Neural progenitor cell (in vitro differentiated cells): Measurements from ENCODE around the gene RRP7A.
"Not testable (repeated sequence)": the region's sequence is repeated elsewhere in the genome, so short reads cannot be mapped to it uniquely, and the experiment has no call there.

Source experiments
- EZH2 ChIP-seq: fragments of 200-600 bp; sonication (generic); IDR thresholded peaks from 2 replicates; pipeline ENCODE4 v1.6.1; 2017; ENCODE audit warnings: antibody characterized with exemption, mild to moderate bottlenecking, moderate library complexity
- TF ChIP-seq, protein P1 (sequence below): fragments of 200-600 bp; sonication (generic); IDR thresholded peaks from 2 replicates; pipeline ENCODE4 v1.5.1; 2017; ENCODE audit warnings: antibody characterized with exemption, mild to moderate bottlenecking

- not testable (repeated sequence) for TF ChIP-seq EZH2
- TF ChIP-seq, protein P1, sequence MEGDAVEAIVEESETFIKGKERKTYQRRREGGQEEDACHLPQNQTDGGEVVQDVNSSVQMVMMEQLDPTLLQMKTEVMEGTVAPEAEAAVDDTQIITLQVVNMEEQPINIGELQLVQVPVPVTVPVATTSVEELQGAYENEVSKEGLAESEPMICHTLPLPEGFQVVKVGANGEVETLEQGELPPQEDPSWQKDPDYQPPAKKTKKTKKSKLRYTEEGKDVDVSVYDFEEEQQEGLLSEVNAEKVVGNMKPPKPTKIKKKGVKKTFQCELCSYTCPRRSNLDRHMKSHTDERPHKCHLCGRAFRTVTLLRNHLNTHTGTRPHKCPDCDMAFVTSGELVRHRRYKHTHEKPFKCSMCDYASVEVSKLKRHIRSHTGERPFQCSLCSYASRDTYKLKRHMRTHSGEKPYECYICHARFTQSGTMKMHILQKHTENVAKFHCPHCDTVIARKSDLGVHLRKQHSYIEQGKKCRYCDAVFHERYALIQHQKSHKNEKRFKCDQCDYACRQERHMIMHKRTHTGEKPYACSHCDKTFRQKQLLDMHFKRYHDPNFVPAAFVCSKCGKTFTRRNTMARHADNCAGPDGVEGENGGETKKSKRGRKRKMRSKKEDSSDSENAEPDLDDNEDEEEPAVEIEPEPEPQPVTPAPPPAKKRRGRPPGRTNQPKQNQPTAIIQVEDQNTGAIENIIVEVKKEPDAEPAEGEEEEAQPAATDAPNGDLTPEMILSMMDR: not testable (repeated sequence)
These were observed 715 bp downstream of the RRP7A start for GRCh38 chr22:42518638-42519524.
